Liver (tissue), 9 donors: Measurements from ENCODE around the gene PSMC4. TPM values are rescaled to one million over a fixed set of nuclear protein-coding genes. Genes with fewer than 3 reads are reported as not detected.

ENCODE experiments used
- DNase-seq: peaks from one replicate; pipeline ENCODE4 v3.0.0-alpha.2; 2017; ENCODE audit warnings: low spot score
- H3K27ac ChIP-seq, 2 donors: one replicate each; pipeline ENCODE4 v1.7.0; 2013; ENCODE audit warnings: inconsistent platforms in 2 of 2, low read length in 2 of 2, control low read depth in 1 of 2, low read depth in 1 of 2, mild to moderate bottlenecking in 1 of 2
- H3K27me3 ChIP-seq, 4 donors: one replicate each; pipeline versions ENCODE4 v1.6.1 to v1.7.0; 2013; ENCODE audit warnings: low read length in 3 of 4, inconsistent platforms in 1 of 4, mild to moderate bottlenecking in 1 of 4, moderate library complexity in 1 of 4; ENCODE audit not compliant: control insufficient read depth in 4 of 4, insufficient read depth in 4 of 4
- H3K36me3 ChIP-seq, 4 donors: one replicate each; pipeline versions ENCODE4 v1.6.1 to v1.7.0; 2013; ENCODE audit warnings: low read length in 3 of 4, mild to moderate bottlenecking in 3 of 4, low read depth in 1 of 4, moderate library complexity in 1 of 4; ENCODE audit not compliant: control insufficient read depth in 4 of 4, insufficient read depth in 3 of 4
- H3K4me1 ChIP-seq, 4 donors: one replicate each; pipeline versions ENCODE4 v1.6.1 to v1.7.0; 2013; ENCODE audit warnings: low read length in 3 of 4, mild to moderate bottlenecking in 3 of 4, moderate library complexity in 1 of 4; ENCODE audit not compliant: control insufficient read depth in 4 of 4, insufficient read depth in 4 of 4
- H3K4me3 ChIP-seq, 3 donors: one replicate each; pipeline versions ENCODE4 v1.6.1 to v1.7.0; 2013; ENCODE audit warnings: low read length in 3 of 3, control low read depth in 1 of 3, low read depth in 1 of 3, mild to moderate bottlenecking in 1 of 3
- H3K9ac ChIP-seq, 2 donors: one replicate each; pipeline ENCODE4 v1.7.0; 2013; ENCODE audit warnings: low read length in 2 of 2, mild to moderate bottlenecking in 2 of 2, moderate library complexity in 2 of 2, control low read depth in 1 of 2, low read depth in 1 of 2
- H3K9me3 ChIP-seq, 4 donors: one replicate each; pipeline versions ENCODE4 v1.6.1 to v1.7.0; 2013; ENCODE audit warnings: low read length in 3 of 4; ENCODE audit not compliant: control insufficient read depth in 4 of 4
- ATF3 ChIP-seq: IDR thresholded peaks from 2 replicates; pipeline ENCODE4 v1.6.1; 2016; ENCODE audit warnings: antibody characterized with exemption
- CTCF ChIP-seq: fragments of 150-350 bp; IDR thresholded peaks from 2 replicates; pipeline ENCODE4 v1.5.1; 2017; ENCODE audit warnings: improper control_type of control experiment, low read depth, low read length; ENCODE audit not compliant: missing input control
- EGR1 ChIP-seq, 2 donors: IDR thresholded peaks; 2 replicates each; pipeline ENCODE4 v1.6.1; 2016 to 2018; ENCODE audit warnings: antibody characterized with exemption in 2 of 2, low read depth in 2 of 2
- FOXA1 ChIP-seq: IDR thresholded peaks from 2 replicates; pipeline ENCODE4 v1.6.1; 2016; ENCODE audit warnings: antibody characterized with exemption
- FOXA2 ChIP-seq: IDR thresholded peaks from 2 replicates; pipeline ENCODE4 v1.6.1; 2016; ENCODE audit warnings: antibody characterized with exemption
- GABPA ChIP-seq, 2 donors: IDR thresholded peaks in 1 of 2; conservative IDR thresholded peaks in 1 of 2; 2 replicates each; pipeline ENCODE4 v1.6.1; 2016; ENCODE audit warnings: antibody characterized with exemption in 2 of 2, mild to moderate bottlenecking in 1 of 2, moderate library complexity in 1 of 2
- HNF4A ChIP-seq, 2 donors: conservative IDR thresholded peaks; 2 replicates each; pipeline ENCODE4 v1.6.1; 2016; ENCODE audit warnings: antibody characterized with exemption in 2 of 2, mild to moderate bottlenecking in 2 of 2
- HNF4G ChIP-seq: IDR thresholded peaks from 2 replicates; pipeline ENCODE4 v1.6.1; 2016; ENCODE audit warnings: antibody characterized with exemption
- JUND ChIP-seq, 2 donors: IDR thresholded peaks; 2 replicates each; pipeline ENCODE4 v1.6.1; 2016; ENCODE audit warnings: antibody characterized with exemption in 2 of 2
- MAX ChIP-seq: IDR thresholded peaks from 2 replicates; pipeline ENCODE4 v1.6.1; 2016; ENCODE audit warnings: antibody characterized with exemption
- NR2F2 ChIP-seq: IDR thresholded peaks from 2 replicates; pipeline ENCODE4 v1.6.1; 2016; ENCODE audit warnings: antibody characterized with exemption
- RAD21 ChIP-seq, 2 donors: IDR thresholded peaks; 2 replicates each; pipeline ENCODE4 v1.6.1; 2016; ENCODE audit warnings: antibody characterized with exemption in 2 of 2, mild to moderate bottlenecking in 2 of 2
- REST ChIP-seq: IDR thresholded peaks from 2 replicates; pipeline ENCODE4 v1.6.1; 2016; ENCODE audit warnings: antibody characterized with exemption, mild to moderate bottlenecking
- RXRA ChIP-seq, 2 donors: IDR thresholded peaks; 2 replicates each; pipeline ENCODE4 v1.6.1; 2017 to 2018; ENCODE audit warnings: antibody characterized with exemption in 2 of 2, mild to moderate bottlenecking in 1 of 2
- SP1 ChIP-seq: IDR thresholded peaks from 2 replicates; pipeline ENCODE4 v1.6.1; 2018; ENCODE audit warnings: antibody characterized with exemption, mild to moderate bottlenecking
- YY1 ChIP-seq: IDR thresholded peaks from 2 replicates; pipeline ENCODE4 v1.6.1; 2016; ENCODE audit warnings: antibody characterized with exemption, mild to moderate bottlenecking
- WGBS: extraction: QIAGEN DNeasy Blood & Tissue Kit; methylation state at CpG from one replicate; pipeline ENCODE4 v1.1.7; 2013; 5-methylcytosine and 5-hydroxymethylcytosine counted together
- polyA plus RNA-seq, 2 donors: library from polyadenylated mRNA; stranded (reverse) in 1 of 2; unstranded in 1 of 2; fragments of 200-250 nt in 1 of 2; fragments of >200 nt in 1 of 2; fragmentation: Nextera tagmentation in 1 of 2; extraction: Ambion mirVana in 1 of 2; gene quantifications; one replicate each; pipeline versions ENCODE4 v1.2.1 to v1.2.3, GENCODE V29; 2013 to 2015
- total RNA-seq, 2 donors: library from RNA; depleted of rRNA; stranded (reverse); fragments of >200 nt; gene quantifications; one replicate each; pipeline ENCODE4 v1.2.3, GENCODE V29; 2014
- TF ChIP-seq, protein P1 (sequence below): IDR thresholded peaks from 2 replicates; pipeline ENCODE4 v1.6.1; 2016; ENCODE audit warnings: antibody characterized with exemption
- donor health status: healthy.
- donor health status: healthy.
- donor health status: healthy.
- donor health status: healthy.
- donor health status: healthy.

Gene PSMC4
- total and polyA plus RNA-seq, 4 donors = 46.0 to 89.3 (median 79.7) TPM

GRCh38 chr19:39951065-39951650 is 19.8 kb upstream of the PSMC4 start:
- H3K4me3 ChIP-seq = no peak overlapping the region
- WGBS = 93% methylated on average over 2 of the region's 2 CpGs
- no peaks in the 10 kb centered on the region for H3K4me1 ChIP-seq
- H3K9ac ChIP-seq = no peak overlapping the region
- H3K9me3 ChIP-seq = no peaks in the 10 kb centered on the region
- DNase-seq = no peak
- H3K27me3 ChIP-seq = no peaks in the 10 kb centered on the region
- no peak overlapping the region for H3K27ac ChIP-seq
- no peaks in the 10 kb centered on the region for H3K36me3 ChIP-seq
- TF ChIP-seq RAD21 (IDR thresholded peaks at IDR 0.05) (no peak), CTCF (no peak), REST (no peak), ATF3 (no peak), FOXA2 (no peak), HNF4A (conservative IDR thresholded peaks at IDR 0.05) (no peak), NR2F2 (no peak), MAX (no peak), YY1 (no peak), FOXA1 (no peak), EGR1 (IDR thresholded peaks at IDR 0.05; ENCODE audit: low read depth in 2 of 2) (no peak), GABPA (IDR thresholded peaks at IDR 0.05 in 1 of 2, conservative IDR thresholded peaks at IDR 0.05 in 1 of 2) (no peak), JUND (IDR thresholded peaks at IDR 0.05) (no peak), HNF4G (no peak), RXRA (IDR thresholded peaks at IDR 0.05) (no peak), SP1 (no peak)
- TF ChIP-seq, protein P1, sequence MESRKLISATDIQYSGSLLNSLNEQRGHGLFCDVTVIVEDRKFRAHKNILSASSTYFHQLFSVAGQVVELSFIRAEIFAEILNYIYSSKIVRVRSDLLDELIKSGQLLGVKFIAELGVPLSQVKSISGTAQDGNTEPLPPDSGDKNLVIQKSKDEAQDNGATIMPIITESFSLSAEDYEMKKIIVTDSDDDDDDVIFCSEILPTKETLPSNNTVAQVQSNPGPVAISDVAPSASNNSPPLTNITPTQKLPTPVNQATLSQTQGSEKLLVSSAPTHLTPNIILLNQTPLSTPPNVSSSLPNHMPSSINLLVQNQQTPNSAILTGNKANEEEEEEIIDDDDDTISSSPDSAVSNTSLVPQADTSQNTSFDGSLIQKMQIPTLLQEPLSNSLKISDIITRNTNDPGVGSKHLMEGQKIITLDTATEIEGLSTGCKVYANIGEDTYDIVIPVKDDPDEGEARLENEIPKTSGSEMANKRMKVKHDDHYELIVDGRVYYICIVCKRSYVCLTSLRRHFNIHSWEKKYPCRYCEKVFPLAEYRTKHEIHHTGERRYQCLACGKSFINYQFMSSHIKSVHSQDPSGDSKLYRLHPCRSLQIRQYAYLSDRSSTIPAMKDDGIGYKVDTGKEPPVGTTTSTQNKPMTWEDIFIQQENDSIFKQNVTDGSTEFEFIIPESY = no peak
